H1 (cell line): Measurements from ENCODE around the gene IKZF1. TPM values are rescaled to one million over a fixed set of nuclear protein-coding genes. Genes with fewer than 3 reads are reported as not detected.

Source experiments
- CTCF ChIA-PET: fragments of 300-600 bp; sonication (Branson Sonifier 250); formaldehyde crosslinking; loops from one replicate; lab custom pipeline; 2021; ENCODE audit not compliant: partially characterized antibody; lab: Charles Lee
- POLR2A ChIA-PET: fragments of 300-600 bp; sonication (Branson Sonifier 250); formaldehyde crosslinking; loops from one replicate; lab custom pipeline; 2021; ENCODE audit warnings: inconsistent platforms; ENCODE audit not compliant: partially characterized antibody; lab: Charles Lee
- DNase-seq, 2 experiments: peaks; one replicate each; pipeline versions ENCODE4 v3.0.0 to v3.0.0-alpha.2; 2010 to 2022; ENCODE audit warnings: low spot score in 2 of 2, low read depth in 1 of 2, mixed read lengths in 1 of 2
- FAIRE-seq: peaks from 2 replicates; lab custom pipeline; 2011; peaks lifted over from hg19 to GRCh38; lab: Jason Lieb, UNC
- H2AFZ ChIP-seq: 2 replicates; pipeline ENCODE4 v1.8.1; 2012; ENCODE audit warnings: low read length, inconsistent platforms
- H2AK5ac ChIP-seq: 2 replicates; pipeline ENCODE4 v1.6.1; 2013; ENCODE audit warnings: low read depth, low read length
- H2BK120ac ChIP-seq: replicated peaks from 2 replicates; pipeline ENCODE3; 2013; ENCODE audit warnings: low read depth, low read length, inconsistent platforms
- H2BK12ac ChIP-seq: 2 replicates; pipeline ENCODE4 v1.6.1; 2013; ENCODE audit warnings: low read depth, low read length
- H2BK15ac ChIP-seq: 2 replicates; pipeline ENCODE4 v1.6.1; 2013; ENCODE audit warnings: low read length
- H2BK20ac ChIP-seq: 2 replicates; pipeline ENCODE4 v1.6.1; 2013; ENCODE audit warnings: low read length
- H2BK5ac ChIP-seq: 2 replicates; pipeline ENCODE4 v1.6.1; 2013; ENCODE audit warnings: low read depth, low read length
- H3K14ac ChIP-seq: 2 replicates; pipeline ENCODE4 v1.6.1; 2013; ENCODE audit warnings: inconsistent platforms; ENCODE audit not compliant: insufficient read length
- H3K18ac ChIP-seq: 2 replicates; pipeline ENCODE4 v1.6.1; 2013; ENCODE audit warnings: low read length; ENCODE audit errors: extremely low read depth
- H3K23ac ChIP-seq: 2 replicates; pipeline ENCODE4 v1.6.1; 2013; ENCODE audit warnings: inconsistent platforms; ENCODE audit not compliant: insufficient read length
- H3K23me2 ChIP-seq: 2 replicates; pipeline ENCODE4 v1.6.1; 2013; ENCODE audit warnings: low read depth, low read length
- H3K27ac ChIP-seq: 2 replicates; pipeline ENCODE4 v1.6.1; 2011; ENCODE audit warnings: low read depth, low read length, inconsistent platforms
- H3K27me3 ChIP-seq, 4 experiments: replicated peaks in 1 of 4; 1 replicate in 1 of 4; 2 replicates in 3 of 4; pipeline versions ENCODE4 v1.6.1 to v1.8.1; 2011 to 2013; ENCODE audit warnings: low read length in 3 of 4, mild to moderate bottlenecking in 3 of 4, inconsistent platforms in 2 of 4, mixed read lengths in 2 of 4, moderate library complexity in 1 of 4; ENCODE audit not compliant: control insufficient read depth in 3 of 4, insufficient read depth in 3 of 4; ENCODE audit errors: extremely low read depth in 1 of 4
- H3K36me3 ChIP-seq, 4 experiments: 2 replicates each; pipeline versions ENCODE4 v1.6.1 to v1.8.1; 2011 to 2013; ENCODE audit warnings: mild to moderate bottlenecking in 4 of 4, low read length in 3 of 4, moderate library complexity in 2 of 4, control low read depth in 1 of 4, inconsistent platforms in 1 of 4; ENCODE audit not compliant: insufficient read depth in 4 of 4, control insufficient read depth in 2 of 4
- H3K4ac ChIP-seq: replicated peaks from 2 replicates; pipeline ENCODE3; 2013; ENCODE audit warnings: low read length, low read depth, mixed read lengths, inconsistent platforms; ENCODE audit not compliant: insufficient read length
- H3K4me1 ChIP-seq, 4 experiments: replicated peaks in 1 of 4; 1 replicate in 1 of 4; 2 replicates in 3 of 4; pipeline versions ENCODE4 v1.6.1 to v1.8.1; 2011 to 2013; ENCODE audit warnings: low read length in 3 of 4, inconsistent platforms in 2 of 4, mixed read lengths in 1 of 4; ENCODE audit not compliant: insufficient read depth in 4 of 4, control insufficient read depth in 3 of 4
- H3K4me2 ChIP-seq, 2 experiments: 2 replicates each; pipeline versions ENCODE4 v1.6.1 to v1.8.1; 2011 to 2013; ENCODE audit warnings: low read depth in 2 of 2, low read length in 2 of 2, control low read depth in 1 of 2, inconsistent platforms in 1 of 2, mild to moderate bottlenecking in 1 of 2; ENCODE audit not compliant: insufficient read depth in 1 of 2
- H3K4me3 ChIP-seq, 4 experiments: fragments of 200-600, 300-600 bp in 1 of 4; sonication (generic), shearing (Covaris generic), sonication (Bioruptor Twin) in 1 of 4; 2 replicates each; pipeline versions ENCODE4 v1.5.1 to v1.8.1; 2011 to 2016; ENCODE audit warnings: low read length in 4 of 4, low read depth in 3 of 4, control low read depth in 2 of 4, inconsistent platforms in 2 of 4, mild to moderate bottlenecking in 2 of 4, mixed read lengths in 1 of 4, moderate library complexity in 1 of 4; ENCODE audit not compliant: insufficient read depth in 2 of 4; ENCODE audit errors: extremely low read depth in 1 of 4
- H3K56ac ChIP-seq: replicated peaks from 2 replicates; pipeline ENCODE3; 2013; ENCODE audit warnings: low read depth, mild to moderate bottlenecking, mixed read lengths, low read length, inconsistent platforms; ENCODE audit not compliant: insufficient read length
- H3K79me1 ChIP-seq: 2 replicates; pipeline ENCODE4 v1.6.1; 2013; ENCODE audit warnings: low read depth, low read length, control low read depth
- H3K79me2 ChIP-seq, 2 experiments: 2 replicates each; pipeline versions ENCODE4 v1.6.1 to v1.8.1; 2012 to 2013; ENCODE audit warnings: low read length in 2 of 2, mild to moderate bottlenecking in 2 of 2, inconsistent platforms in 1 of 2; ENCODE audit not compliant: insufficient read depth in 2 of 2, control insufficient read depth in 1 of 2
- H3K9ac ChIP-seq, 4 experiments: replicated peaks in 1 of 4; 1 replicate in 1 of 4; 2 replicates in 3 of 4; pipeline versions ENCODE4 v1.6.1 to v1.8.1; 2011 to 2013; ENCODE audit warnings: low read depth in 3 of 4, low read length in 3 of 4, control low read depth in 2 of 4, mild to moderate bottlenecking in 2 of 4, moderate library complexity in 2 of 4, inconsistent platforms in 1 of 4; ENCODE audit errors: extremely low read depth in 1 of 4
- H3K9me3 ChIP-seq, 2 experiments: 2 replicates each; pipeline versions ENCODE4 v1.6.1 to v1.8.1; 2012 to 2013; ENCODE audit warnings: mild to moderate bottlenecking in 2 of 2, moderate library complexity in 2 of 2, control low read depth in 1 of 2, inconsistent platforms in 1 of 2, low read depth in 1 of 2, low read length in 1 of 2, mixed read lengths in 1 of 2; ENCODE audit not compliant: insufficient read depth in 2 of 2
- H4K20me1 ChIP-seq, 2 experiments: replicated peaks in 1 of 2; 2 replicates each; pipeline versions ENCODE3 to v1.8.1; 2011 to 2013; ENCODE audit warnings: inconsistent platforms in 2 of 2, low read length in 2 of 2, mild to moderate bottlenecking in 1 of 2; ENCODE audit not compliant: insufficient read depth in 2 of 2, control insufficient read depth in 1 of 2
- H4K5ac ChIP-seq: 2 replicates; pipeline ENCODE4 v1.6.1; 2013; ENCODE audit warnings: low read length, low read depth, mixed read lengths, inconsistent platforms; ENCODE audit not compliant: insufficient read length
- H4K8ac ChIP-seq: 2 replicates; pipeline ENCODE4 v1.8.0; 2013; ENCODE audit warnings: mild to moderate bottlenecking, moderate library complexity, low read length, inconsistent platforms; ENCODE audit not compliant: insufficient read depth; ENCODE audit errors: extremely low read depth
- H4K91ac ChIP-seq: replicated peaks from 2 replicates; pipeline ENCODE3; 2013; ENCODE audit warnings: low read length, mixed read lengths, inconsistent platforms; ENCODE audit not compliant: insufficient read length
- E2F6 ChIP-seq: IDR thresholded peaks from 2 replicates; pipeline ENCODE4 v1.6.1; 2012; ENCODE audit warnings: inconsistent platforms
- NRF1 ChIP-seq: IDR thresholded peaks from 2 replicates; pipeline ENCODE4 v1.6.1; 2011; ENCODE audit warnings: mild to moderate bottlenecking, low read depth, low read length, improper control_type of control experiment
- RBBP5 ChIP-seq: IDR thresholded peaks from 2 replicates; pipeline ENCODE4 v1.7.1; 2012; ENCODE audit warnings: low read depth, mild to moderate bottlenecking, inconsistent platforms, low read length, moderate library complexity, borderline replicate concordance
- SIRT6 ChIP-seq: IDR thresholded peaks from one replicate; pipeline ENCODE4 v1.7.1; 2012; ENCODE audit warnings: low read length, inconsistent platforms
- TAF1 ChIP-seq: IDR thresholded peaks from 2 replicates; pipeline ENCODE4 v1.6.1; 2011; ENCODE audit warnings: mild to moderate bottlenecking, low read depth, low read length
- TCF12 ChIP-seq: IDR thresholded peaks from 2 replicates; pipeline ENCODE4 v1.6.1; 2011; ENCODE audit warnings: low read depth, mild to moderate bottlenecking, low read length
- WGBS, 2 experiments: shearing (Covaris generic) in 1 of 2; methylation state at CpG; one replicate each; pipeline versions ENCODE4 v1.1.6 to v1.1.7; 2013 to 2015; ENCODE audit warnings: low lambda C conversion rate in 2 of 2, mixed read lengths in 2 of 2, inconsistent platforms in 1 of 2, low coverage in 1 of 2, missing lambda C conversion rate in 1 of 2; ENCODE audit not compliant: insufficient replicate concordance in 2 of 2, insufficient coverage in 1 of 2, insufficient read length in 1 of 2; ENCODE audit errors: extremely low coverage in 1 of 2, missing lambda C conversion rate in 1 of 2; 5-methylcytosine and 5-hydroxymethylcytosine counted together
- polyA plus RNA-seq, 7 experiments: library from polyadenylated mRNA; depleted of rRNA in 3 of 7; stranded (reverse) in 5 of 7; unstranded in 2 of 7; fragments of >200 nt in 5 of 7; fragments of 200-250 nt in 2 of 7; gene quantifications; 1 replicate in 5 of 7; 2 replicates in 1 of 7; 4 replicates in 1 of 7; pipeline versions ENCODE4 v1.2.1 to v1.2.3, GENCODE V29; 2011 to 2013; ENCODE audit warnings: missing spikeins in 2 of 7, mixed read lengths in 2 of 7
- total RNA-seq: library from RNA; stranded (reverse); fragmentation: NEBNext Ultra II Directional; extraction: Animal tissue kit (Norgen Biotek cat#: 25700); gene quantifications from 2 replicates; pipeline ENCODE4 v1.2.1, GENCODE V29; 2021
- TF ChIP-seq, protein P1 (sequence below): IDR thresholded peaks from 2 replicates; pipeline ENCODE4 v1.6.1; 2011; ENCODE audit warnings: low read length, improper control_type of control experiment

IKZF1 gene
- total and polyA plus RNA-seq, 2 of the 8 experiments (the other 6 are each of a cell fraction or from before 2014, with no cell fraction given), result 0.74 to 1.5 TPM

GRCh38 chr7:50425318-50425717 is 120.8 kb downstream of the IKZF1 start:
- H3K4me3 ChIP-seq, result no peak overlapping the region
- no peak overlapping the region for H2BK5ac ChIP-seq
- no peaks in the 10 kb centered on the region for H3K23me2 ChIP-seq
- H3K27me3 ChIP-seq, result no peaks in the 10 kb centered on the region
- H3K56ac ChIP-seq, result no peak overlapping the region
- H2BK12ac ChIP-seq, result no peak overlapping the region
- H3K18ac ChIP-seq, result no peak overlapping the region
- H3K27ac ChIP-seq, result no peak overlapping the region
- no peak for DNase-seq
- H3K4me2 ChIP-seq, result no peak overlapping the region
- no peak overlapping the region for H3K9ac ChIP-seq
- H4K91ac ChIP-seq, result no peak overlapping the region
- H3K23ac ChIP-seq, result no peak overlapping the region
- no peak overlapping the region for H2BK20ac ChIP-seq
- no peaks in the 10 kb centered on the region for H3K9me3 ChIP-seq
- H3K4ac ChIP-seq, result no peak overlapping the region
- no peak overlapping the region for H2BK120ac ChIP-seq
- TF ChIP-seq RBBP5 (no peak), NRF1 (no peak), E2F6 (no peak), TCF12 (no peak), TAF1 (no peak), SIRT6 (no peak)
- TF ChIP-seq, protein P1, sequence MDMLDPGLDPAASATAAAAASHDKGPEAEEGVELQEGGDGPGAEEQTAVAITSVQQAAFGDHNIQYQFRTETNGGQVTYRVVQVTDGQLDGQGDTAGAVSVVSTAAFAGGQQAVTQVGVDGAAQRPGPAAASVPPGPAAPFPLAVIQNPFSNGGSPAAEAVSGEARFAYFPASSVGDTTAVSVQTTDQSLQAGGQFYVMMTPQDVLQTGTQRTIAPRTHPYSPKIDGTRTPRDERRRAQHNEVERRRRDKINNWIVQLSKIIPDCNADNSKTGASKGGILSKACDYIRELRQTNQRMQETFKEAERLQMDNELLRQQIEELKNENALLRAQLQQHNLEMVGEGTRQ, result no peak
- TF ChIP-seq, all 59 proteins: peak for 0
- Histone ChIP-seq H2BK15ac (no peak overlapping the region), H2AK5ac (no peak overlapping the region), H4K8ac (no peak overlapping the region), H4K5ac (no peak overlapping the region), H3K79me2 (no peaks in the 10 kb centered on the region), H3K14ac (no peak overlapping the region), H3K79me1 (no peaks in the 10 kb centered on the region), H4K20me1 (no peaks in the 10 kb centered on the region), H2AFZ (no peak overlapping the region), H3K36me3 (no peaks in the 10 kb centered on the region), H3K4me1 (peaks cover 0 to 5% (median 3%) of the 10 kb centered on the region in 4 experiments; a peak in 3 of 7 replicates)
- POLR2A ChIA-PET, result interaction anchor here (1.0 kb wide), 1 partner anchor 11 kb away, joined by 3 read pairs; no protein-coding TSS in a partner anchor
- CTCF ChIA-PET, result interaction anchor here (1.3 kb wide), 1 partner anchor 9 kb away, joined by 3 read pairs; no protein-coding TSS in a partner anchor
- WGBS, 2 experiments, result 99% methylated on average over 6 of the region's 6 CpGs; no CpG with 5 or more reads in 1 of the 2 experiments
- no peak for FAIRE-seq
